ENCODE measurements around the gene ELOVL6.

DNA sequence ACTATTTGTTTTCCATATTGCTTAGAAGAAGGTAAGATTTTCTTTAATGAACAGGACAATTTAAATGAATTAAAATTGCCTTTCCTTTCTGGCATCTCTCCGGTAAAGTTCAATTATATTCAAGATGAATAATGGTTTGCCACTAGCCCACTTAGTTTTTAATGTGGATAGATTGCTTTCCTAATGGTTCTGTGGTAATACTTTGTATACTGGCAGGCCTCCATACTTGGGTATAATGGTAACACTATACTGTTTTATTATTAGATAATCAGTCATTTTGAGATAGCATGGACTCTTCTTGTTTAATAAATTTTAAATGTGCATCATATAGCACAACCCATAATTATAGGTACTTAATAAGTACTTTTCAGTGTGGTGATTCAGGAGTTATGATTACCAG lies 89.5 kb downstream of the ELOVL6 start:
- TF ChIP-seq POLR2A (IDR thresholded peaks at IDR 0.05): no peak
- TF ChIP-seq, protein P1, sequence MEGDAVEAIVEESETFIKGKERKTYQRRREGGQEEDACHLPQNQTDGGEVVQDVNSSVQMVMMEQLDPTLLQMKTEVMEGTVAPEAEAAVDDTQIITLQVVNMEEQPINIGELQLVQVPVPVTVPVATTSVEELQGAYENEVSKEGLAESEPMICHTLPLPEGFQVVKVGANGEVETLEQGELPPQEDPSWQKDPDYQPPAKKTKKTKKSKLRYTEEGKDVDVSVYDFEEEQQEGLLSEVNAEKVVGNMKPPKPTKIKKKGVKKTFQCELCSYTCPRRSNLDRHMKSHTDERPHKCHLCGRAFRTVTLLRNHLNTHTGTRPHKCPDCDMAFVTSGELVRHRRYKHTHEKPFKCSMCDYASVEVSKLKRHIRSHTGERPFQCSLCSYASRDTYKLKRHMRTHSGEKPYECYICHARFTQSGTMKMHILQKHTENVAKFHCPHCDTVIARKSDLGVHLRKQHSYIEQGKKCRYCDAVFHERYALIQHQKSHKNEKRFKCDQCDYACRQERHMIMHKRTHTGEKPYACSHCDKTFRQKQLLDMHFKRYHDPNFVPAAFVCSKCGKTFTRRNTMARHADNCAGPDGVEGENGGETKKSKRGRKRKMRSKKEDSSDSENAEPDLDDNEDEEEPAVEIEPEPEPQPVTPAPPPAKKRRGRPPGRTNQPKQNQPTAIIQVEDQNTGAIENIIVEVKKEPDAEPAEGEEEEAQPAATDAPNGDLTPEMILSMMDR (IDR thresholded peaks at IDR 0.05): no peak
